GM23338 (cell line): ENCODE results near the gene SND1.

Experiments
- CREB1 ChIP-seq: fragments of 250-450 bp; sonication (Bioruptor Pico); IDR thresholded peaks from 2 replicates; pipeline ENCODE4 v1.5.0; 2020; ENCODE audit warnings: low read depth, mild to moderate bottlenecking, moderate library complexity
- ETS1 ChIP-seq: IDR thresholded peaks from 2 replicates; pipeline ENCODE4 v1.6.1; 2016; ENCODE audit warnings: antibody characterized with exemption
- EZH2 ChIP-seq: fragments of 200-600 bp; sonication (generic); IDR thresholded peaks from one replicate; pipeline ENCODE4 v1.8.0; 2017; ENCODE audit warnings: antibody characterized with exemption, mild to moderate bottlenecking, low read depth; ENCODE audit not compliant: unreplicated experiment
- EZH2phosphoT487 ChIP-seq: fragments of 200-600 bp; sonication (generic); IDR thresholded peaks from one replicate; pipeline ENCODE4 v1.8.1; 2018; ENCODE audit warnings: antibody characterized with exemption; ENCODE audit not compliant: unreplicated experiment
- NANOG ChIP-seq: IDR thresholded peaks from 2 replicates; pipeline ENCODE4 v1.6.1; 2016; ENCODE audit warnings: antibody characterized with exemption, borderline replicate concordance
- POLR2AphosphoS5 ChIP-seq: IDR thresholded peaks from 2 replicates; pipeline ENCODE4 v1.6.1; 2016; ENCODE audit warnings: antibody characterized with exemption, low read depth
- ZNF114 ChIP-seq: fragments of 250-450 bp; sonication (Bioruptor Pico); IDR thresholded peaks from 2 replicates; pipeline ENCODE4 v1.5.0; 2020; ENCODE audit warnings: mild to moderate bottlenecking, moderate library complexity
- TF ChIP-seq, protein P1 (sequence below), 2 experiments: fragments of 200-600 bp in 1 of 2; sonication (generic) in 1 of 2; conservative IDR thresholded peaks; 2 replicates each; pipeline versions ENCODE4 v1.5.1 to v1.6.1; 2016 to 2017; ENCODE audit warnings: antibody characterized with exemption in 2 of 2, low read depth in 2 of 2, mild to moderate bottlenecking in 2 of 2, moderate library complexity in 1 of 2
- TF ChIP-seq, protein P2 (sequence below): IDR thresholded peaks from one replicate; pipeline ENCODE4 v1.6.1; 2018; ENCODE audit warnings: antibody characterized with exemption; ENCODE audit not compliant: unreplicated experiment

- TF ChIP-seq, protein P1, sequence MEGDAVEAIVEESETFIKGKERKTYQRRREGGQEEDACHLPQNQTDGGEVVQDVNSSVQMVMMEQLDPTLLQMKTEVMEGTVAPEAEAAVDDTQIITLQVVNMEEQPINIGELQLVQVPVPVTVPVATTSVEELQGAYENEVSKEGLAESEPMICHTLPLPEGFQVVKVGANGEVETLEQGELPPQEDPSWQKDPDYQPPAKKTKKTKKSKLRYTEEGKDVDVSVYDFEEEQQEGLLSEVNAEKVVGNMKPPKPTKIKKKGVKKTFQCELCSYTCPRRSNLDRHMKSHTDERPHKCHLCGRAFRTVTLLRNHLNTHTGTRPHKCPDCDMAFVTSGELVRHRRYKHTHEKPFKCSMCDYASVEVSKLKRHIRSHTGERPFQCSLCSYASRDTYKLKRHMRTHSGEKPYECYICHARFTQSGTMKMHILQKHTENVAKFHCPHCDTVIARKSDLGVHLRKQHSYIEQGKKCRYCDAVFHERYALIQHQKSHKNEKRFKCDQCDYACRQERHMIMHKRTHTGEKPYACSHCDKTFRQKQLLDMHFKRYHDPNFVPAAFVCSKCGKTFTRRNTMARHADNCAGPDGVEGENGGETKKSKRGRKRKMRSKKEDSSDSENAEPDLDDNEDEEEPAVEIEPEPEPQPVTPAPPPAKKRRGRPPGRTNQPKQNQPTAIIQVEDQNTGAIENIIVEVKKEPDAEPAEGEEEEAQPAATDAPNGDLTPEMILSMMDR (conservative IDR thresholded peaks at IDR 0.05; ENCODE audit: low read depth in 2 of 2), result no peak
- TF ChIP-seq EZH2, result no peak
- TF ChIP-seq, protein P2, sequence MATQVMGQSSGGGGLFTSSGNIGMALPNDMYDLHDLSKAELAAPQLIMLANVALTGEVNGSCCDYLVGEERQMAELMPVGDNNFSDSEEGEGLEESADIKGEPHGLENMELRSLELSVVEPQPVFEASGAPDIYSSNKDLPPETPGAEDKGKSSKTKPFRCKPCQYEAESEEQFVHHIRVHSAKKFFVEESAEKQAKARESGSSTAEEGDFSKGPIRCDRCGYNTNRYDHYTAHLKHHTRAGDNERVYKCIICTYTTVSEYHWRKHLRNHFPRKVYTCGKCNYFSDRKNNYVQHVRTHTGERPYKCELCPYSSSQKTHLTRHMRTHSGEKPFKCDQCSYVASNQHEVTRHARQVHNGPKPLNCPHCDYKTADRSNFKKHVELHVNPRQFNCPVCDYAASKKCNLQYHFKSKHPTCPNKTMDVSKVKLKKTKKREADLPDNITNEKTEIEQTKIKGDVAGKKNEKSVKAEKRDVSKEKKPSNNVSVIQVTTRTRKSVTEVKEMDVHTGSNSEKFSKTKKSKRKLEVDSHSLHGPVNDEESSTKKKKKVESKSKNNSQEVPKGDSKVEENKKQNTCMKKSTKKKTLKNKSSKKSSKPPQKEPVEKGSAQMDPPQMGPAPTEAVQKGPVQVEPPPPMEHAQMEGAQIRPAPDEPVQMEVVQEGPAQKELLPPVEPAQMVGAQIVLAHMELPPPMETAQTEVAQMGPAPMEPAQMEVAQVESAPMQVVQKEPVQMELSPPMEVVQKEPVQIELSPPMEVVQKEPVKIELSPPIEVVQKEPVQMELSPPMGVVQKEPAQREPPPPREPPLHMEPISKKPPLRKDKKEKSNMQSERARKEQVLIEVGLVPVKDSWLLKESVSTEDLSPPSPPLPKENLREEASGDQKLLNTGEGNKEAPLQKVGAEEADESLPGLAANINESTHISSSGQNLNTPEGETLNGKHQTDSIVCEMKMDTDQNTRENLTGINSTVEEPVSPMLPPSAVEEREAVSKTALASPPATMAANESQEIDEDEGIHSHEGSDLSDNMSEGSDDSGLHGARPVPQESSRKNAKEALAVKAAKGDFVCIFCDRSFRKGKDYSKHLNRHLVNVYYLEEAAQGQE, result no peak
- no peak for TF ChIP-seq EZH2phosphoT487
- TF ChIP-seq POLR2AphosphoS5, result no peak
- TF ChIP-seq CREB1 (CRISPR knock-in tag), result no peak
- TF ChIP-seq NANOG, result no peak
- TF ChIP-seq ZNF114 (CRISPR knock-in tag), result no peak
- TF ChIP-seq ETS1, result no peak
Observed at GRCh38 chr7:127815631-127816145, 163.7 kb downstream of the SND1 start.
